Caki2 (cell line): ENCODE results near the gene LHX4. TPM values are rescaled to one million over a fixed set of nuclear protein-coding genes. Genes with fewer than 3 reads are reported as not detected.

Experiments used
- DNase-seq: peaks from one replicate; pipeline ENCODE4 v3.0.0-alpha.2; 2015; ENCODE audit warnings: low read depth
- in situ Hi-C: cut with HindIII; loops from 2 replicates; pipeline ENCODE4 v1.10.0; 2016; ENCODE audit warnings: low sequenced_read_pairs, low pct_unique_long_range_greater_than_20kb, mixed read lengths
- total RNA-seq: library from RNA; depleted of rRNA; stranded (reverse); fragments of >200 nt; shearing (Covaris generic); gene quantifications from 2 replicates; pipeline ENCODE4 v1.2.3, GENCODE V29; 2014; ENCODE audit warnings: low replicate concordance

The LHX4 gene
- total RNA-seq, 1 experiment from 2014 or later = not detected

- in situ Hi-C loops = no loop called here
- no peak for DNase-seq
Observed at GRCh38 chr1:180261524-180262155, 31.6 kb downstream of the LHX4 start.

- no peak for DNase-seq
- in situ Hi-C loops = no loop called here
Observed at GRCh38 chr1:180262628-180263488, 32.8 kb downstream of the LHX4 start.

- DNase-seq = no peak
- in situ Hi-C loops = no loop called here
Observed at GRCh38 chr1:180264595-180264994, 34.5 kb downstream of the LHX4 start.

- in situ Hi-C loops = no loop called here
- DNase-seq = no peak
Observed at GRCh38 chr1:180265201-180265600, 35.1 kb downstream of the LHX4 start.

- in situ Hi-C loops = no loop called here
- DNase-seq = no peak
Observed at GRCh38 chr1:180265871-180266270, 35.8 kb downstream of the LHX4 start.

- in situ Hi-C loops = no loop called here
- DNase-seq = no peak
Observed at GRCh38 chr1:180266275-180267210, 36.5 kb downstream of the LHX4 start.

GRCh38 chr1:180267211-180267561 lies 37.1 kb downstream of the LHX4 start:
- in situ Hi-C loops = no loop called here

GRCh38 chr1:180267761-180268555 lies 37.9 kb downstream of the LHX4 start:
- in situ Hi-C loops = no loop called here
- no peak for DNase-seq

More at GRCh38 chr1:180267211-180267561, 37.1 kb downstream of the LHX4 start:
- DNase-seq = no peak

- DNase-seq = no peak
- in situ Hi-C loops = no loop called here
Observed at GRCh38 chr1:180268556-180269075, 38.6 kb downstream of the LHX4 start.

- DNase-seq = no peak
- in situ Hi-C loops = no loop called here
Observed at GRCh38 chr1:180269645-180270529, 39.8 kb downstream of the LHX4 start.

GRCh38 chr1:180270530-180271271 lies 40.6 kb downstream of the LHX4 start:
- in situ Hi-C loops = no loop called here
- DNase-seq = no peak

- in situ Hi-C loops = no loop called here
- no peak for DNase-seq
Observed at GRCh38 chr1:180271272-180272255, 41.5 kb downstream of the LHX4 start.

GRCh38 chr1:180272395-180272794 lies 42.3 kb downstream of the LHX4 start:
- no peak for DNase-seq
- in situ Hi-C loops = no loop called here

GRCh38 chr1:180273066-180273465 lies 43.0 kb downstream of the LHX4 start:
- no peak for DNase-seq
- in situ Hi-C loops = no loop called here

- in situ Hi-C loops = no loop called here
- no peak for DNase-seq
Observed at GRCh38 chr1:180274221-180274620, 44.2 kb downstream of the LHX4 start.
